Measurements from ENCODE around the gene FKBP9.
A peak's percentile ranks its signal among the peaks of the same experiment; 100 is the strongest.
"Not testable (repeated sequence)": the region's sequence is repeated elsewhere in the genome, so short reads cannot be mapped to it uniquely, and the experiment has no call there.

Gene FKBP9

GRCh38 chr7:32952876-32953275, 4.4 kb upstream of the FKBP9 start:
- no peak for DNase-seq

- peak in 1 of 2 experiments; percentile 35 for DNase-seq
Observed at GRCh38 chr7:32958046-32959025, 1.1 kb downstream of the FKBP9 start.

GRCh38 chr7:32963880-32964301, 6.7 kb downstream of the FKBP9 start:
- DNase-seq = not testable (repeated sequence)

- DNase-seq = not testable (repeated sequence)
Observed at GRCh38 chr7:32964461-32965159, 7.4 kb downstream of the FKBP9 start.

- not testable (repeated sequence) for DNase-seq
Observed at GRCh38 chr7:32966489-32967267, 9.4 kb downstream of the FKBP9 start.

- not testable (repeated sequence) for DNase-seq
Observed at GRCh38 chr7:32967268-32967582, 10.0 kb downstream of the FKBP9 start.

GRCh38 chr7:32971967-32972366, 14.7 kb downstream of the FKBP9 start:
- not testable (repeated sequence) for DNase-seq

GRCh38 chr7:32977159-32977558, 19.9 kb downstream of the FKBP9 start:
- DNase-seq = not testable (repeated sequence)

- DNase-seq = not testable (repeated sequence)
Observed at GRCh38 chr7:32979246-32979645, 22.0 kb downstream of the FKBP9 start.

GRCh38 chr7:32979902-32980301, 22.7 kb downstream of the FKBP9 start:
- DNase-seq = not testable (repeated sequence)

GRCh38 chr7:32988148-32988547, 30.9 kb downstream of the FKBP9 start:
- not testable (repeated sequence) for DNase-seq

- DNase-seq = not testable (repeated sequence)
Observed at GRCh38 chr7:32991068-32991585, 33.9 kb downstream of the FKBP9 start.

- DNase-seq = not testable (repeated sequence)
Observed at GRCh38 chr7:32991975-32992700, 34.9 kb downstream of the FKBP9 start.

GRCh38 chr7:32992750-32993149, 35.5 kb downstream of the FKBP9 start:
- not testable (repeated sequence) for DNase-seq

GRCh38 chr7:32997956-32998355, 40.7 kb downstream of the FKBP9 start:
- DNase-seq = not testable (repeated sequence)

- not testable (repeated sequence) for DNase-seq
Observed at GRCh38 chr7:32998361-32999171, 41.3 kb downstream of the FKBP9 start.

GRCh38 chr7:32999380-32999779, 42.1 kb downstream of the FKBP9 start:
- not testable (repeated sequence) for DNase-seq

GRCh38 chr7:33003111-33003510, 45.9 kb downstream of the FKBP9 start:
- not testable (repeated sequence) for DNase-seq

- DNase-seq = not testable (repeated sequence)
Observed at GRCh38 chr7:33004104-33004616, 46.9 kb downstream of the FKBP9 start.

GRCh38 chr7:33005193-33005592, 48.0 kb downstream of the FKBP9 start:
- not testable (repeated sequence) for DNase-seq

- DNase-seq = not testable (repeated sequence)
Observed at GRCh38 chr7:33005690-33006089, 48.5 kb downstream of the FKBP9 start.

Measured in NCI-H446 (cell line).